ENCODE results near the gene JAK1. TPM values are rescaled to one million over a fixed set of nuclear protein-coding genes. Genes with fewer than 3 reads are reported as not detected.

Gene JAK1
- total and polyA plus RNA-seq, 2 donors (not counting 3 experiments of a cell fraction or from before 2014, with no cell fraction given), result 68.8 to 177 TPM

- Histone ChIP-seq H3K4me3 (replicated peaks in 1 of 3; ENCODE audit: insufficient read depth in 1 of 3, low read depth in 1 of 3, low read length in 3 of 3) (no peak overlapping the region), H3K9me3 (replicated peaks; ENCODE audit: control insufficient read depth, insufficient read depth, low read length) (no peaks in the 10 kb centered on the region), H3K36me3 (ENCODE audit: control insufficient read depth in 2 of 2, extremely low read depth in 1 of 2, insufficient read depth in 2 of 2, low read length in 2 of 2) (no peaks in the 10 kb centered on the region), H3K4me2 (ENCODE audit: insufficient read depth, low read length) (no peak overlapping the region), H3K4me1 (ENCODE audit: control insufficient read depth, extremely low read depth, insufficient read depth, low read length) (no peaks in the 10 kb centered on the region), H3K79me2 (ENCODE audit: control insufficient read depth, insufficient read depth, low read length) (peaks cover 91% of the 10 kb centered on the region), H3K9ac (replicated peaks; ENCODE audit: extremely low read depth, insufficient read depth, low read length) (no peak overlapping the region), H4K20me1 (replicated peaks; ENCODE audit: control insufficient read depth, extremely low read depth, insufficient read depth, low read length) (peaks cover 13% of the 10 kb centered on the region), H3K27me3 (ENCODE audit: control insufficient read depth in 2 of 2, insufficient read depth in 2 of 2, low read length in 2 of 2) (no peaks in the 10 kb centered on the region), H3K9me1 (replicated peaks; ENCODE audit: control insufficient read depth, extremely low read depth, insufficient read depth, low read length) (no peaks in the 10 kb centered on the region), H3K27ac (ENCODE audit: insufficient read depth, low read depth, low read length) (no peak overlapping the region), H2AFZ (ENCODE audit: low read depth, low read length) (no peak overlapping the region)
- intact Hi-C loops (cut with micrococcal nuclease) (no loop called here), dilution Hi-C loops (cut with MboI; ENCODE audit: extremely low pct_ligation_motif_present, low sequenced_read_pairs) (no loop called here)
- DNase-seq (ENCODE audit: low read depth, low spot score), result no peak
- ChIA-PET CTCF (no interaction called here), POLR2A (no interaction called here)
- BruUV-seq (replicated peaks), result no TSS peak
- TF ChIP-seq FOS (IDR thresholded peaks at IDR 0.05; ENCODE audit: borderline replicate concordance, insufficient read depth, low read length) (no peak), EZH2 (IDR thresholded peaks at IDR 0.05; ENCODE audit: borderline replicate concordance, low read depth, low read length, severe bottlenecking) (no peak), JUN (IDR thresholded peaks at IDR 0.05; ENCODE audit: borderline replicate concordance, insufficient read depth, insufficient read length, low read depth) (no peak), MYC (IDR thresholded peaks at IDR 0.05; ENCODE audit: low read depth, low read length) (no peak), POLR2A (IDR thresholded peaks at IDR 0.05; ENCODE audit: low read depth, low read length) (no peak), GATA2 (IDR thresholded peaks at IDR 0.05; ENCODE audit: insufficient read depth, insufficient read length, low read depth, low read length) (no peak), POLR2AphosphoS5 (IDR thresholded peaks at IDR 0.05; ENCODE audit: insufficient read depth, low read depth, low read length) (no peak)
- TF ChIP-seq, protein P1, sequence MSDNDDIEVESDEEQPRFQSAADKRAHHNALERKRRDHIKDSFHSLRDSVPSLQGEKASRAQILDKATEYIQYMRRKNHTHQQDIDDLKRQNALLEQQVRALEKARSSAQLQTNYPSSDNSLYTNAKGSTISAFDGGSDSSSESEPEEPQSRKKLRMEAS (IDR thresholded peaks at IDR 0.05; ENCODE audit: insufficient read depth, insufficient read length), result no peak
- TF ChIP-seq, protein P2, sequence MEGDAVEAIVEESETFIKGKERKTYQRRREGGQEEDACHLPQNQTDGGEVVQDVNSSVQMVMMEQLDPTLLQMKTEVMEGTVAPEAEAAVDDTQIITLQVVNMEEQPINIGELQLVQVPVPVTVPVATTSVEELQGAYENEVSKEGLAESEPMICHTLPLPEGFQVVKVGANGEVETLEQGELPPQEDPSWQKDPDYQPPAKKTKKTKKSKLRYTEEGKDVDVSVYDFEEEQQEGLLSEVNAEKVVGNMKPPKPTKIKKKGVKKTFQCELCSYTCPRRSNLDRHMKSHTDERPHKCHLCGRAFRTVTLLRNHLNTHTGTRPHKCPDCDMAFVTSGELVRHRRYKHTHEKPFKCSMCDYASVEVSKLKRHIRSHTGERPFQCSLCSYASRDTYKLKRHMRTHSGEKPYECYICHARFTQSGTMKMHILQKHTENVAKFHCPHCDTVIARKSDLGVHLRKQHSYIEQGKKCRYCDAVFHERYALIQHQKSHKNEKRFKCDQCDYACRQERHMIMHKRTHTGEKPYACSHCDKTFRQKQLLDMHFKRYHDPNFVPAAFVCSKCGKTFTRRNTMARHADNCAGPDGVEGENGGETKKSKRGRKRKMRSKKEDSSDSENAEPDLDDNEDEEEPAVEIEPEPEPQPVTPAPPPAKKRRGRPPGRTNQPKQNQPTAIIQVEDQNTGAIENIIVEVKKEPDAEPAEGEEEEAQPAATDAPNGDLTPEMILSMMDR (IDR thresholded peaks at IDR 0.05; ENCODE audit: extremely low read depth in 1 of 2, insufficient read depth in 1 of 2, low read depth in 1 of 2, low read length in 2 of 2), result no peak
- no peak for FAIRE-seq
Measured at GRCh38 chr1:64942675-64943074, 23.7 kb downstream of the JAK1 start.

Measured in endothelial cell of umbilical vein (primary cell).